HAP-1 (cell line): Measurements from ENCODE around the gene TMEM14C.

Source experiments
- DNase-seq, 2 experiments: peaks; one replicate each; pipeline ENCODE4 v3.0.0-alpha.2; 2016 to 2020; ENCODE audit warnings: low spot score in 2 of 2
- H3K27me3 ChIP-seq: fragments of 250-450 bp; sonication (Bioruptor Pico); 2 replicates; pipeline ENCODE4 v1.5.1; 2020; ENCODE audit warnings: low read depth, mild to moderate bottlenecking, moderate library complexity
- H3K36me3 ChIP-seq: fragments of 250-450 bp; sonication (Bioruptor Pico); replicated peaks from 2 replicates; pipeline ENCODE4 v1.5.1; 2020; ENCODE audit warnings: mild to moderate bottlenecking
- H3K4me1 ChIP-seq: fragments of 250-450 bp; sonication (Bioruptor Pico); 2 replicates; pipeline ENCODE4 v1.5.1; 2020; ENCODE audit warnings: mild to moderate bottlenecking
- H3K4me3 ChIP-seq: fragments of 250-450 bp; sonication (Bioruptor Pico); 2 replicates; pipeline ENCODE4 v1.5.1; 2020; ENCODE audit warnings: mild to moderate bottlenecking, moderate library complexity
- H3K9me3 ChIP-seq: fragments of 250-450 bp; sonication (Bioruptor Pico); 2 replicates; pipeline ENCODE4 v1.5.1; 2020; ENCODE audit warnings: mild to moderate bottlenecking, moderate library complexity
- in situ Hi-C: fragments of 300-500 bp; cut with MboI; formaldehyde crosslinking; loops from 3 replicates; pipeline ENCODE4 v1.14.3; 2020; ENCODE audit warnings: low sequenced_read_pairs, inconsistent platforms, mixed read lengths

Gene TMEM14C

DNA sequence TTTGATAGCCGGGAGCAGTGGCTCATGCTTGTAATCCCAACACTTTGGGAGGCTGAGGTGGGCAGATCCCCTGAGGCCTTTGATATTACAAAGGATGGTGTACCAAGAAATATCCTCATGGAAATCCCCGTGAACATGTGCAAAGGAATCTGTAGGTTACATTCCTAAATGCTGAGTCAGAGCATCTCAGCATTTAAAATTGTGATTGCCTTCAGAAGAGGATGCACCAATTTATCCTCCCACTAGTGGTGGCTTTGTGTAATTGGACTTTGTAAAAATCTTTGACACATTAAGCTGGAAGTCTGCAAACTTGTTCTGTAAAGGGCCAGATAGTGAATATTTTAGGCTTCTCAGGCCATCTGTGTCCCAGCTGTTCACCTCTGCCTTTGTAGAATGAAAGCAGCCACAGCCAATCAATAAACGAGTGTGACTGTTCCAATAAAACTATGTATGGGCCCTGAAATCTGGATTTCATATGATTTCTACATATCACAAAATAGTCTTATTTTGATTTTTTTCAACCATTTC lies 36.5 kb downstream of the TMEM14C start:
- Histone ChIP-seq H3K27me3 (no peaks in the 10 kb centered on the region), H3K4me3 (no peak overlapping the region), H3K4me1 (peaks cover 2% of the 10 kb centered on the region; the same call in 1 of the 2 replicates), H3K9me3 (no peaks in the 10 kb centered on the region), H3K36me3 (peaks cover 40% of the 10 kb centered on the region)
- in situ Hi-C loops: no loop called here
- peak; percentile 66 to 82 for DNase-seq

DNA sequence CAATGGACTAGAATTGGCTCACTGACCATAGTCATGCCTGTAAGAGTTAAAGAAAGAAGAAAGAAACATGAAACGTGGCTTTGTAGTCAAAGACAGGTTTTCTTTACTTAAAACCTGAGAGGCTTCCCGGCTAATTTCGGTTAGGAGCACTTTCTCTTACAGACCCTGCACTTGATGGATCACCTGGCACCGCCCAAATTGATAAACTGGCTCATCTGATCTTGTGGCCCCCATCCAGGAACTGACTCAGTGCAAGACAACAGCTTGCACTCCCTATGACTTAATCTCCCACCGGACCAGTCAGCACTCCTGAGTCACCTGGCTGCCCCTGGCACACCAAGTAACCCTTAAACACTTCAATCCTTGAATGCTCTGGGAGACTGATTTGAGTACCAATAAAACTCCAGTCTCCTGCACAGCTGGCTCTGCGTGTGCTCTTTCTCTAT lies 37.0 kb downstream of the TMEM14C start:
- no peak for DNase-seq
- H3K4me3 ChIP-seq: no peak overlapping the region

DNA sequence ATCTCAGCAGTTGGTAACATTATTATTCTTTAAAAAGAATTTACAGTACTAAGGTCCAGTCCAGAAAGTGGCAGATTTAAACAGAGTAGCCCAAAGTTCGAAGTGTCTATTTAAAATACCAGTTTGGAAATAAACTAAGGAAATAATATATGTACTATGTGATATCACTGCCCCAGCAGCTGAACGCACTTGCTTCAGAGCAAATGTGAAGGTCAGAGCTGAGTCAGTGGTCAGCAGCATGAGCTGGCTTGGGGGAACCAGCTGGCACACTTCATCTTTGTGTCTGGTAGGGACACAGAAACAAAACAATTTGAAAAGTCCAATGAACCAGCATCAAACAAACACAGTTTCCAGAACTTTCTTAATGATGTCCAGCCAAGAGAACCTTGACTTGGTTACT lies 40.1 kb downstream of the TMEM14C start:
- H3K36me3 ChIP-seq: peaks cover 6% of the 10 kb centered on the region
- no peaks in the 10 kb centered on the region for H3K9me3 ChIP-seq
- no peak overlapping the region for H3K4me3 ChIP-seq
- in situ Hi-C loops: no loop called here
- no peaks in the 10 kb centered on the region for H3K27me3 ChIP-seq
- DNase-seq: no peak
- peaks cover 2% of the 10 kb centered on the region; the same call in 1 of the 2 replicates for H3K4me1 ChIP-seq

More for the DNA sequence above, 37.0 kb downstream of the TMEM14C start:
- H3K9me3 ChIP-seq: no peaks in the 10 kb centered on the region
- in situ Hi-C loops: no loop called here
- no peaks in the 10 kb centered on the region for H3K27me3 ChIP-seq
- H3K4me1 ChIP-seq: peaks cover 2% of the 10 kb centered on the region; the same call in 1 of the 2 replicates
- H3K36me3 ChIP-seq: peaks cover 34% of the 10 kb centered on the region

DNA sequence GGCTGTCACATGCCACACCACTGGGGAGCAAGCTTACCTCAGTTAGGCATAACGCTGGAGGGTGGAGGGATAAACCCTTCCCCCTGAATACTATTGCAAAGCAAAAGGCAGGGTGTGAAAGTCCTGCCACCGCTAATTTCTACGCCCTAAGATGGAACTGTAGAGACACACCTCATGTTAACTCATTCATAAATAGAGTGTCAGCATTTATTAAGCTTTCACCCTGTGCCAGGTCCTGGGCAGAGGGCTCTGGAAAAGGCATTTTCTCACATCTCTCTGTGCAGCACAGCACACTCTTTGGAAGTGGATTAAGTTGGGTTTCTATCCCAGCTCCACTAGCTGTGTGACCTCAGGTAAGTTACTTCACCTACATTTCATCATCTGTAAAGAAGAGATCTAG lies 46.5 kb downstream of the TMEM14C start:
- Histone ChIP-seq H3K4me1 (peaks cover 8% of the 10 kb centered on the region), H3K4me3 (no peak overlapping the region), H3K9me3 (no peaks in the 10 kb centered on the region), H3K36me3 (peaks cover 6% of the 10 kb centered on the region), H3K27me3 (no peaks in the 10 kb centered on the region)
- no peak for DNase-seq
- in situ Hi-C loops: no loop called here

DNA sequence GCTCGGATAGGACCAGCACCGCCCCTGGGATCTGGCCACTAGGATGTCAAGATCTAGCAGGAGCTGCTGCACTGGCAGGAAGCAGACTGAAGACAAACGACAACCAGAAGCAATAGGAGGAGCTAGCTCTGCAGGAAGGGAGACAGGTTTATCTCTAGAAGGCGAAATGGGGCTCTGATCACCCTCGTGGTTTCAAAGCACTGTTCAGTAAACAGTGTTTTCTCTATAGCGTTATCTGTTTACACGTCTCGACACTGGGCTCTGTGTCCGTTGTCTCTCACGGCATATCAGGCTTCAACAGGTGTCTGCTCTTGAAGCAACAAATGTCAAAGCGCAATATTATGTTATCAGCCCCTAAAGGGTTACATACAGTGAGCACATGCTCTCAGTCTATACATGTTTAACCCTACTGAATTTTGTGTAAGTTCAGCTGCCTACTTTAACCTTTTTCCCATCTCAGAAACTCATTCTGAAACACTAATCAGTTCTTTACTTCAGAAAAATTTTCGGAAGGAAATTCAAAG lies 48.6 kb downstream of the TMEM14C start:
- Histone ChIP-seq H3K4me1 (peaks cover 8% of the 10 kb centered on the region), H3K9me3 (no peaks in the 10 kb centered on the region), H3K36me3 (peaks cover 8% of the 10 kb centered on the region), H3K27me3 (no peaks in the 10 kb centered on the region), H3K4me3 (no peak overlapping the region)
- in situ Hi-C loops: no loop called here
- no peak for DNase-seq

DNA sequence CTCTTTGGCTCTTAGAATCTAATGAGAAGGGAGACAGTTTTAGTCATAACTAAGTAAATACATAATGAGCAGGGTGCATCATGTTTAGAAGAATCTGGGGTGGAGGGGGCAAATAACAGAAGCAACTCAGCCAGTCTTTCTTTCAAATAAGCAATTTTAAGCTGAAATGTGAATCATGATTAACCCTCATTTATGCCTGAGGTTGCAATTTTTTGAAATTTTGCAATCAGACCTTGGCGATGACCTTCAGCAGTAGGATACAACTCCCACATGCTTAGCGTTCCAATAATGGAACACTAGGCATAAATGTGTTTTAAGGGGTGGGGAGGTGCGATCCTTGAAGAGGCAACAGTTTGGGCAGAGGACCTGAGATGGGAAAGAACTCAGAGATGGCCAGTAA lies 55.4 kb downstream of the TMEM14C start:
- Histone ChIP-seq H3K27me3 (no peaks in the 10 kb centered on the region), H3K4me1 (peaks cover 1% of the 10 kb centered on the region), H3K4me3 (no peak overlapping the region), H3K9me3 (no peaks in the 10 kb centered on the region), H3K36me3 (peaks cover 9% of the 10 kb centered on the region)
- DNase-seq: no peak
- in situ Hi-C loops: loop anchor here (25.0 kb wide), 1 partner anchor 291 kb away; no protein-coding TSS in a partner anchor

DNA sequence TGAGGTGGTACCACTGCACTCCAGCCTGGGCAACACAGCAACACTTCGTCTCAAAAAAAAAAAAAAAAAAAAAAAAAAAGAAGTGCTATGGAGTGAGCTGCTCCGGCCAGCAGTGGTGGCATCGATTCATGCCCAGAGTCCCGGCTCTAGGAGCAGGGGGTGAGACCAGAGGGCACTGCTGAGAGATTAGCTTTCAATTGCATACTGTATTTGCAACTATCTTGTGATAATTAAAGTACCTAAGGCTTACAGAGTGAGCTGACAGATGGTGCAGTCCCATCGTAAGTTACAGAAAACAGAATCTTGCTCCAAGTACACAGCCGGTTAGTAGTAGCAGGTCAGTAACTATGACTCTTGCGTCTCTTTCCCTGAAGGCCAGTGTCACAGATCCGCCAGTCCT lies 56.2 kb downstream of the TMEM14C start:
- DNase-seq: no peak
- H3K36me3 ChIP-seq: peaks cover 9% of the 10 kb centered on the region
- H3K27me3 ChIP-seq: no peaks in the 10 kb centered on the region
- no peak overlapping the region for H3K4me3 ChIP-seq
- no peaks in the 10 kb centered on the region for H3K9me3 ChIP-seq
- no peaks in the 10 kb centered on the region for H3K4me1 ChIP-seq
- in situ Hi-C loops: loop anchor here (25.0 kb wide), 1 partner anchor 292 kb away; no protein-coding TSS in a partner anchor
